Right lobe of liver (tissue), 4 donors: ENCODE data around the gene SLC50A1.

ENCODE experiments used
- CTCF ChIP-seq, 4 donors: fragments of 200-600 bp in 3 of 4; fragments of 450-650 bp in 1 of 4; IDR thresholded peaks; one replicate each; pipeline versions ENCODE4 v1.5.1 to v1.8.0; 2016 to 2022; ENCODE audit warnings: antibody characterized with exemption in 4 of 4, mild to moderate bottlenecking in 2 of 4
- POLR2A ChIP-seq: fragments of 450-650 bp; IDR thresholded peaks from one replicate; pipeline ENCODE4 v1.6.1; 2017; ENCODE audit warnings: antibody characterized with exemption, mild to moderate bottlenecking
- donor health status: DM: no; HTN: no; CAD: no.
- donor health status: DM: no; HTN: no; CAD: no.
- donor health status: DM: no; HTN: yes; CAD: no.

- peak in 1 of 4 donors; percentile 9 for TF ChIP-seq CTCF (IDR thresholded peaks at IDR 0.05)
- no peak for TF ChIP-seq POLR2A
These were observed 41.1 kb upstream of the SLC50A1 start for GRCh38 chr1:155094622-155094948.
